ENCODE measurements around the gene STK36. TPM values are rescaled to one million over a fixed set of nuclear protein-coding genes. Genes with fewer than 3 reads are reported as not detected.

The STK36 gene
- total RNA-seq = 2.0 TPM

- Histone ChIP-seq H3K4me3 (ENCODE audit: low read length) (peak within 1 kb of the TSS; percentile 61), H3K4me1 (ENCODE audit: insufficient read depth, low read length) (peaks cover 18% of the 10 kb centered on the region), H3K9me3 (ENCODE audit: low read depth, low read length) (no peaks in the 10 kb centered on the region), H3K27me3 (ENCODE audit: insufficient read depth, low read length) (no peaks in the 10 kb centered on the region)
Observed at GRCh38 chr2:218671654-218672566, at the start of gene STK36, which contains the start of gene RNF25. TSS of gene STK36 (plus strand) at chr2:218672086. CDS start at chr2:218672830, 744 bp downstream. TSS of gene RNF25 (minus strand) at chr2:218672002. CDS start at chr2:218671970, 32 bp downstream.

GRCh38 chr2:218622606-218623365, 49.1 kb upstream of the STK36 start:
- no peaks in the 10 kb centered on the region for H3K9me3 ChIP-seq (ENCODE audit: low read depth, low read length)
- H3K4me1 ChIP-seq (ENCODE audit: insufficient read depth, low read length) = peaks cover 10% of the 10 kb centered on the region
- H3K27me3 ChIP-seq (ENCODE audit: insufficient read depth, low read length) = no peaks in the 10 kb centered on the region
- H3K4me3 ChIP-seq (ENCODE audit: low read length) = no peak overlapping the region

GRCh38 chr2:218623366-218623705, 48.5 kb upstream of the STK36 start:
- H3K4me3 ChIP-seq (ENCODE audit: low read length) = no peak overlapping the region
- H3K27me3 ChIP-seq (ENCODE audit: insufficient read depth, low read length) = no peaks in the 10 kb centered on the region
- H3K4me1 ChIP-seq (ENCODE audit: insufficient read depth, low read length) = peaks cover 10% of the 10 kb centered on the region
- H3K9me3 ChIP-seq (ENCODE audit: low read depth, low read length) = no peaks in the 10 kb centered on the region

DNA sequence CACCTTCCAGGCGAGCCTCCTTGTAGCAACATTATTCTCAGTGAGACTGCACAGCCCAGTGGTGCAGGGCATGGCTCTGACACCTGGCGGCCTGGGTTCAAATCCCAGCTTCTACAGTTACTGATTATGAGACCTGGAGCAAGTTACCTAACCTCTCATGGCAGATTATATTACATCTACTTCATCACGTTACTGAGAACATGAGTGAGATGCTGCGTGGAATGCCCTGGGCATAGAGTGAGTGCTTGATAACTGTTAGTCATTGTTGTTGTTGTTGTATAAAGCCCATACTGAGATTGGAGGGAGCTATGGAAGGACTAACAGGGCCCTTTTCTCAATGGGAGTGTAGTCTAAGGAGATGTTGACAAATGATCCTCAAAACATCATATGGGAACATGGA, 45.5 kb upstream of the STK36 start:
- peaks cover 10% of the 10 kb centered on the region for H3K4me1 ChIP-seq (ENCODE audit: insufficient read depth, low read length)
- no peaks in the 10 kb centered on the region for H3K27me3 ChIP-seq (ENCODE audit: insufficient read depth, low read length)
- no peaks in the 10 kb centered on the region for H3K9me3 ChIP-seq (ENCODE audit: low read depth, low read length)
- no peak overlapping the region for H3K4me3 ChIP-seq (ENCODE audit: low read length)

- Histone ChIP-seq H3K4me3 (ENCODE audit: low read length) (no peak overlapping the region), H3K4me1 (ENCODE audit: insufficient read depth, low read length) (peaks cover 5% of the 10 kb centered on the region), H3K9me3 (ENCODE audit: low read depth, low read length) (no peaks in the 10 kb centered on the region), H3K27me3 (ENCODE audit: insufficient read depth, low read length) (no peaks in the 10 kb centered on the region)
Observed at GRCh38 chr2:218627939-218628338, 43.9 kb upstream of the STK36 start.

- Histone ChIP-seq H3K4me3 (ENCODE audit: low read length) (no peak overlapping the region), H3K9me3 (ENCODE audit: low read depth, low read length) (no peaks in the 10 kb centered on the region), H3K27me3 (ENCODE audit: insufficient read depth, low read length) (no peaks in the 10 kb centered on the region), H3K4me1 (ENCODE audit: insufficient read depth, low read length) (no peaks in the 10 kb centered on the region)
Observed at GRCh38 chr2:218631837-218632236, 40.0 kb upstream of the STK36 start.

DNA sequence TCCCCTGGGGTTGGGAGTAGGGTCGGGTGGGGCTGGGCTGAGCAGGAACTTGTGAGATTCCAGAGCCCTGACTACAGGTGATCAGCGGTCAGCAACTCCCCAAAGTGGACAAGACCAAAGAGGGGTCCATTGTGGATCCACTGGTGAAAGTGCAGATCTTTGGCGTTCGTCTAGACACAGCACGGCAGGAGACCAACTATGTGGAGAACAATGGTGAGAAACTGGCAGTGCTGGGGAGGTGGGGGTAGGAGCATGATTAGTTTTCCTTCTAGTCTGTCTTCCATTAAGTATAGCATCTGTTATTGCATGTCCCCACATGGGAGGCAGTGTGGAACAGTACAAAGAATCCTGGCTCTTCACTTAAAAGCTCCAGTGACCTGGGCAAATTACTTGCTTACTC, 36.2 kb upstream of the STK36 start:
- no peaks in the 10 kb centered on the region for H3K27me3 ChIP-seq (ENCODE audit: insufficient read depth, low read length)
- no peak overlapping the region for H3K4me3 ChIP-seq (ENCODE audit: low read length)
- no peaks in the 10 kb centered on the region for H3K9me3 ChIP-seq (ENCODE audit: low read depth, low read length)
- no peaks in the 10 kb centered on the region for H3K4me1 ChIP-seq (ENCODE audit: insufficient read depth, low read length)

- Histone ChIP-seq H3K9me3 (ENCODE audit: low read depth, low read length) (no peaks in the 10 kb centered on the region), H3K27me3 (ENCODE audit: insufficient read depth, low read length) (no peaks in the 10 kb centered on the region), H3K4me3 (ENCODE audit: low read length) (no peak overlapping the region)
Observed at GRCh38 chr2:218638372-218638771, 33.5 kb upstream of the STK36 start.

DNA sequence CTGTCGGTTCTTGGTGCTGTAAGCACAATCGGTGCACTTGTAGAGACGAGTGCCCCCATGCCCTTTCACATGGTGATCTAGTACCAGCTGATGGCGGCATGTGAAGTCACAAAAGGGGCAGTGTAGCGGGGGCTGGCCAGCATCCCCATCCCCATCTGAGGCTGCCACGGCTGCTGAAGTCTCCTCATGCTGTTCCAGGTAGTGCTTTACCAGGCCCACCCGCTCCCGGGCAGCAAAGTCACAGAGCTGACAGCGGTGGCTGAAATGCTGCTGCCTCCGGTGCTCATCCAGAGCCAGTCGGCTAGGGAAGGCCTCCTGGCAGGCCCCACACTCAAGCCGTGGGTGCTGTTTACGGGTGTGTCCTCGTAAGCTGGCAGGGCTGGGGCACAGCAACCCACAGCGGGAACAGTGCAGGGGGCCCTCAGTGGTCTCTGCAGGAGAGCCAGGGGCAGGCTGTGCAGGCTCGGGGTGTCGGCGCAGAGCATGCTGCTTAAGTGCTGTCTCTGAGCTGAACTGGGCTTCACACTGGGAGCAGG, 29.7 kb upstream of the STK36 start:
- no peaks in the 10 kb centered on the region for H3K27me3 ChIP-seq (ENCODE audit: insufficient read depth, low read length)
- H3K4me3 ChIP-seq (ENCODE audit: low read length) = no peak overlapping the region
- H3K9me3 ChIP-seq (ENCODE audit: low read depth, low read length) = no peaks in the 10 kb centered on the region
- H3K4me1 ChIP-seq (ENCODE audit: insufficient read depth, low read length) = no peaks in the 10 kb centered on the region

More at GRCh38 chr2:218638372-218638771, 33.5 kb upstream of the STK36 start:
- H3K4me1 ChIP-seq (ENCODE audit: insufficient read depth, low read length) = no peaks in the 10 kb centered on the region

DNA sequence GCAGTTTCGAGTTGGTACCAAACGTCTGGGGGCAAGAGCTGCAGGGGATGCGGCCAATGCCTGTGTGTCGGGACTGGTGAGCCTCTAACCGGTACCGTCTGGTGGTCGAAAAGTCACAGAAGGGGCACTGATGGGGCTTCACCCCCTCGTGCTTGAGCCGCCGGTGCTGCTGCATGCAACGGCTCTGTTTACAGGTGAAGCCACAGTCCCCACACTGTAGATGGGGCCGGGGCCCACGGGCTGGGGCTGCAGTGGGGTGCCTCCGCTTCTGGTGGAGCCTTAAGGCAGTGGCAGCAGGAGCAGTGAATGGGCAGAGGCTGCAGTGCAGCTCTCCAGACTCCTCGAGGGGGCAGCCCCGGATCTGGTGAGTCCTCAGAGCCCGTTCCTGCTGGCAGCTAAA, 29.1 kb upstream of the STK36 start:
- H3K27me3 ChIP-seq (ENCODE audit: insufficient read depth, low read length) = no peaks in the 10 kb centered on the region
- H3K9me3 ChIP-seq (ENCODE audit: low read depth, low read length) = no peaks in the 10 kb centered on the region
- H3K4me1 ChIP-seq (ENCODE audit: insufficient read depth, low read length) = no peaks in the 10 kb centered on the region
- no peak overlapping the region for H3K4me3 ChIP-seq (ENCODE audit: low read length)

GRCh38 chr2:218643751-218644310, 28.1 kb upstream of the STK36 start:
- Histone ChIP-seq H3K4me3 (ENCODE audit: low read length) (no peak overlapping the region), H3K9me3 (ENCODE audit: low read depth, low read length) (no peaks in the 10 kb centered on the region), H3K4me1 (ENCODE audit: insufficient read depth, low read length) (no peaks in the 10 kb centered on the region), H3K27me3 (ENCODE audit: insufficient read depth, low read length) (no peaks in the 10 kb centered on the region)

- H3K4me3 ChIP-seq (ENCODE audit: low read length) = no peak overlapping the region
- no peaks in the 10 kb centered on the region for H3K27me3 ChIP-seq (ENCODE audit: insufficient read depth, low read length)
- H3K9me3 ChIP-seq (ENCODE audit: low read depth, low read length) = no peaks in the 10 kb centered on the region
- H3K4me1 ChIP-seq (ENCODE audit: insufficient read depth, low read length) = no peaks in the 10 kb centered on the region
Observed at GRCh38 chr2:218644721-218645120, 27.2 kb upstream of the STK36 start.

GRCh38 chr2:218645126-218645525, 26.8 kb upstream of the STK36 start:
- Histone ChIP-seq H3K4me1 (ENCODE audit: insufficient read depth, low read length) (no peaks in the 10 kb centered on the region), H3K9me3 (ENCODE audit: low read depth, low read length) (no peaks in the 10 kb centered on the region), H3K27me3 (ENCODE audit: insufficient read depth, low read length) (no peaks in the 10 kb centered on the region), H3K4me3 (ENCODE audit: low read length) (no peak overlapping the region)

- no peaks in the 10 kb centered on the region for H3K9me3 ChIP-seq (ENCODE audit: low read depth, low read length)
- H3K27me3 ChIP-seq (ENCODE audit: insufficient read depth, low read length) = no peaks in the 10 kb centered on the region
- no peak overlapping the region for H3K4me3 ChIP-seq (ENCODE audit: low read length)
- no peaks in the 10 kb centered on the region for H3K4me1 ChIP-seq (ENCODE audit: insufficient read depth, low read length)
Observed at GRCh38 chr2:218648088-218648786, 23.6 kb upstream of the STK36 start.

DNA sequence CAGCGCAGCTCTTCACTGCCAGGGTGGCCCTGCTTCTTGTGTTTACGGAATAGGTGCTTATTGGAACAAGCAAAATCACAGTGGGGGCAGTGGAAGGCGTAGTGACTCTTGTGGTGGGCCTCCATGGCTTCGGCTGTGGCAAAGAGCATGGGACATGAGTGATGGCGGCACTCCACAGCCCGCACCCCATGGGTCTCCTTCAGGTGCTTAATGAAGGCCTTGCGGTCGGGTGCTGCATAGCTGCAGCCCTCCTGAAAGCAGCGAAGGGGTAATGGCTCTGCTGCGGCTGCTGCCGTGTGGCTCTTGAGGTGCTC, 23.1 kb upstream of the STK36 start:
- Histone ChIP-seq H3K9me3 (ENCODE audit: low read depth, low read length) (no peaks in the 10 kb centered on the region), H3K4me3 (ENCODE audit: low read length) (no peak overlapping the region), H3K27me3 (ENCODE audit: insufficient read depth, low read length) (no peaks in the 10 kb centered on the region), H3K4me1 (ENCODE audit: insufficient read depth, low read length) (no peaks in the 10 kb centered on the region)
